Measurements from ENCODE around the gene RPL22. TPM values are rescaled to one million over a fixed set of nuclear protein-coding genes. Genes with fewer than 3 reads are reported as not detected.
A peak's percentile ranks its signal among the peaks of the same experiment; 100 is the strongest.

Gene RPL22
- polyA plus RNA-seq, 3 donors: 62.6 to 97.2 (median 65.6) TPM

DNA sequence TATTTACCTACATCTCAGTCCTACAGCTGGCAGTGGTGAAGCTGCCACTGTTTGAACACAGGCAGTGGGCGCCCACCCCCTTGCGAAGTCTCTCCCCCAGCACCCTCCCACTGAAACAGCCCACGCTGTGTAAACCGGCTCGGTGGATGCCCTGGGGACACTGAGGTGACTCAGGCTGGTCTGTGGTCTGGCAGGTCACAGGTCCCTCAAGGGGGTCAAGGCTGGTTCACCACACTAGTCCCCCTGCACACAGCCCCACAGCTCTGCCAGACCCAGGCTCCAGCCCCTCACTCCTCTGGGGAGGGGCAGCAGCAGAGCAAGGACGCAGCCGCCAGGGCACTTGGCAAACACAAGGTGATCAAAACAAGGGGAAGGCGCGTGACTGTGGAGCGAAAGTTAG is 26.8 kb downstream of the RPL22 start:
- Histone ChIP-seq H3K4me1 (ENCODE audit: control insufficient read depth in 1 of 2, insufficient read depth in 2 of 2, low read length in 2 of 2) (peaks cover 11 to 15% of the 10 kb centered on the region in 2 donors), H2AFZ (ENCODE audit: insufficient read depth, low read depth, low read length, poor library complexity, severe bottlenecking) (no peak overlapping the region), H3K9me3 (replicated peaks in 1 of 2; ENCODE audit: control insufficient read depth in 1 of 2, insufficient read depth in 1 of 2, low read length in 2 of 2) (no peaks in the 10 kb centered on the region), H3K4me3 (replicated peaks in 1 of 3; ENCODE audit: low read depth in 2 of 3, low read length in 3 of 3) (no peak overlapping the region), H3K79me2 (ENCODE audit: insufficient read depth, low read length) (no peaks in the 10 kb centered on the region), H3K36me3 (replicated peaks in 1 of 2; ENCODE audit: control insufficient read depth in 1 of 2, insufficient read depth in 2 of 2, low read length in 2 of 2) (no peaks in the 10 kb centered on the region), H3K27me3 (ENCODE audit: control insufficient read depth in 2 of 2, insufficient read depth in 2 of 2, low read length in 2 of 2) (peaks cover 0 to 18% of the 10 kb centered on the region in 2 donors), H3K9ac (ENCODE audit: insufficient read depth, low read length, poor library complexity, severe bottlenecking) (no peak overlapping the region), H3K4me2 (replicated peaks; ENCODE audit: extremely low read depth, low read length, poor library complexity, severe bottlenecking) (no peak overlapping the region), H4K20me1 (ENCODE audit: insufficient read depth, low read length) (no peaks in the 10 kb centered on the region), H3K27ac (ENCODE audit: low read depth in 1 of 2, low read length in 2 of 2) (no peak overlapping the region)
- Mint-ChIP-seq H3K9me3 (peaks cover 0 to 6% (median 2%) of the 10 kb centered on the region in 7 donors), H3K4me1 (peaks cover 9% of the 10 kb centered on the region), H3K4me3 (no peak overlapping the region), H3K27ac (no peak overlapping the region), H3K27me3 (ENCODE audit: low read depth in 3 of 3) (peaks cover 9 to 32% (median 15%) of the 10 kb centered on the region in 3 donors), H3K36me3 (no peaks in the 10 kb centered on the region)
- TF ChIP-seq, protein P1, sequence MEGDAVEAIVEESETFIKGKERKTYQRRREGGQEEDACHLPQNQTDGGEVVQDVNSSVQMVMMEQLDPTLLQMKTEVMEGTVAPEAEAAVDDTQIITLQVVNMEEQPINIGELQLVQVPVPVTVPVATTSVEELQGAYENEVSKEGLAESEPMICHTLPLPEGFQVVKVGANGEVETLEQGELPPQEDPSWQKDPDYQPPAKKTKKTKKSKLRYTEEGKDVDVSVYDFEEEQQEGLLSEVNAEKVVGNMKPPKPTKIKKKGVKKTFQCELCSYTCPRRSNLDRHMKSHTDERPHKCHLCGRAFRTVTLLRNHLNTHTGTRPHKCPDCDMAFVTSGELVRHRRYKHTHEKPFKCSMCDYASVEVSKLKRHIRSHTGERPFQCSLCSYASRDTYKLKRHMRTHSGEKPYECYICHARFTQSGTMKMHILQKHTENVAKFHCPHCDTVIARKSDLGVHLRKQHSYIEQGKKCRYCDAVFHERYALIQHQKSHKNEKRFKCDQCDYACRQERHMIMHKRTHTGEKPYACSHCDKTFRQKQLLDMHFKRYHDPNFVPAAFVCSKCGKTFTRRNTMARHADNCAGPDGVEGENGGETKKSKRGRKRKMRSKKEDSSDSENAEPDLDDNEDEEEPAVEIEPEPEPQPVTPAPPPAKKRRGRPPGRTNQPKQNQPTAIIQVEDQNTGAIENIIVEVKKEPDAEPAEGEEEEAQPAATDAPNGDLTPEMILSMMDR (IDR thresholded peaks at IDR 0.05): no peak
- 91% methylated on average over 6 of the region's 10 CpGs for WGBS (ENCODE audit: insufficient coverage)
- DNase-seq: no peak
- intact Hi-C loops (cut with micrococcal nuclease): no loop called here

DNA sequence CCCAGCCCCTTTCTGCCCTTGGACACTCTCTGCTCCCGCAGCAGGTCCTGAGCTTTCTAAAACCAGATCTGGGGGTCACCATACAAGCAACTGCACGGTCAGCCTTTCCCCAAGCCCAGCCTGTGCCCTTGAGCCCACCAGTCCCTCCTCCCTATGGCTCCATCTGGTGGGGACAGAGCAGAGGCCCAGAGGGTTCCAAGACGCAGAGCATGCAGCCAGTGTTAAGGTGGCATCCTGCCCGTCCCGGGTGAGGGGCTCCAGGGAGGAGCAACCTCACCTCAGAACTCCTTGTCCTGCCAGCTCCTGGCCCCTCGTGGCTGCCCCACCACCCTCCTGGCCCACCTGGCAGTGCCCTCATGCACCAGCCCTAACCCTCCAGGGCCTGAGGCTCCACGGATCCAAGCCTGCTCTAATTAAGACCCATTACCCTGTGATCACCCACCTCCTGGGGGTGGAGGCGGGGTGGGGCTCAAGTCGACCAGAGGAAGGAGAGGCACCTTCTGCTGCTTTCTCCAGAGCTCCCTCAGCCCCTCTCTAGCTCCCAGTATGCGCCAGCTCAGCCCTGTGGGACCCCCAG is 27.8 kb downstream of the RPL22 start:
- Histone ChIP-seq H2AFZ (ENCODE audit: insufficient read depth, low read depth, low read length, poor library complexity, severe bottlenecking) (no peak overlapping the region), H3K4me2 (replicated peaks; ENCODE audit: extremely low read depth, low read length, poor library complexity, severe bottlenecking) (no peak overlapping the region), H3K79me2 (ENCODE audit: insufficient read depth, low read length) (no peaks in the 10 kb centered on the region), H3K27ac (ENCODE audit: low read depth in 1 of 2, low read length in 2 of 2) (no peak overlapping the region), H4K20me1 (ENCODE audit: insufficient read depth, low read length) (no peaks in the 10 kb centered on the region), H3K36me3 (replicated peaks in 1 of 2; ENCODE audit: control insufficient read depth in 1 of 2, insufficient read depth in 2 of 2, low read length in 2 of 2) (no peaks in the 10 kb centered on the region), H3K9me3 (replicated peaks in 1 of 2; ENCODE audit: control insufficient read depth in 1 of 2, insufficient read depth in 1 of 2, low read length in 2 of 2) (no peaks in the 10 kb centered on the region), H3K27me3 (ENCODE audit: control insufficient read depth in 2 of 2, insufficient read depth in 2 of 2, low read length in 2 of 2) (peaks cover 0 to 9% of the 10 kb centered on the region in 2 donors), H3K9ac (ENCODE audit: insufficient read depth, low read length, poor library complexity, severe bottlenecking) (no peak overlapping the region), H3K4me1 (ENCODE audit: control insufficient read depth in 1 of 2, insufficient read depth in 2 of 2, low read length in 2 of 2) (peaks cover 11 to 15% of the 10 kb centered on the region in 2 donors), H3K4me3 (replicated peaks in 1 of 3; ENCODE audit: low read depth in 2 of 3, low read length in 3 of 3) (no peak overlapping the region)
- 39% methylated on average over 7 of the region's 10 CpGs for WGBS (ENCODE audit: insufficient coverage)
- Mint-ChIP-seq H3K9me3 (peaks cover 0 to 6% (median 0%) of the 10 kb centered on the region in 7 donors), H3K4me1 (peaks cover 9% of the 10 kb centered on the region), H3K36me3 (no peaks in the 10 kb centered on the region), H3K27me3 (ENCODE audit: low read depth in 3 of 3) (peaks cover 5 to 24% (median 6%) of the 10 kb centered on the region in 3 donors), H3K4me3 (no peak overlapping the region), H3K27ac (peak overlapping the region in 1 of 7 donors; percentile 51)
- DNase-seq: no peak
- TF ChIP-seq, protein P1 (IDR thresholded peaks at IDR 0.05): no peak
- intact Hi-C loops (cut with micrococcal nuclease): no loop called here
